Stimulated activated CD8-positive, alpha-beta memory T cell treated with anti-CD3 and anti-CD28 coated beads, Interleukin-12 subunit alpha, Interleukin-12 subunit beta, amount 100 ng/mL, for 24 hours (primary cell): Measurements from ENCODE around the gene SCAPER.

Experiments used
- DNase-seq: peaks from one replicate; pipeline ENCODE4 v3.0.0-alpha.2; 2020; ENCODE audit errors: extremely low read depth

SCAPER gene

GRCh38 chr15:76401285-76401684 is 503.9 kb downstream of the SCAPER start:
- no peak for DNase-seq

GRCh38 chr15:76398317-76399104 is 506.6 kb downstream of the SCAPER start:
- DNase-seq = no peak

- no peak for DNase-seq
Observed at GRCh38 chr15:76393614-76394013, 511.5 kb downstream of the SCAPER start.

- DNase-seq = no peak
Observed at GRCh38 chr15:76391847-76392246, 513.3 kb downstream of the SCAPER start.

GRCh38 chr15:76391309-76391708 is 513.8 kb downstream of the SCAPER start:
- DNase-seq = no peak

DNA sequence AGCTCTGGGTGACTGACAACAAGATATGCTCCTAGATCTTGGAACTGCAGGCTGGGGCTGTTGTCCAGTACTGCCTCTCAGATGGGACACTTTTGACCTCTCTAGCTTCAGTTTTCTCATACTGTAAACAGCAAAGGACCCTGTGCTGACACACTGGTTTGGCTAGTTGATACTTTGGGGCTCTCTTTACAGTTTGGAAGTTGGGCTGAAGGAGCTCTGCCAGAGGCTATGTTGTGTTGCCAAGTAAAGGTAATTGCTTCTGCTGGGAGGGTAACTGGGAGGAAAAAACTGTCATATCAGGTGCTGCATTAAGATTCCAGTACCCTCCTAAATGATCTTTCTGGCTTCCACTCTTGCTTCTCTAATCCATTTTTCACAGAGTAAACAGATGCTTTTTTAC is 514.6 kb downstream of the SCAPER start:
- no peak for DNase-seq

DNA sequence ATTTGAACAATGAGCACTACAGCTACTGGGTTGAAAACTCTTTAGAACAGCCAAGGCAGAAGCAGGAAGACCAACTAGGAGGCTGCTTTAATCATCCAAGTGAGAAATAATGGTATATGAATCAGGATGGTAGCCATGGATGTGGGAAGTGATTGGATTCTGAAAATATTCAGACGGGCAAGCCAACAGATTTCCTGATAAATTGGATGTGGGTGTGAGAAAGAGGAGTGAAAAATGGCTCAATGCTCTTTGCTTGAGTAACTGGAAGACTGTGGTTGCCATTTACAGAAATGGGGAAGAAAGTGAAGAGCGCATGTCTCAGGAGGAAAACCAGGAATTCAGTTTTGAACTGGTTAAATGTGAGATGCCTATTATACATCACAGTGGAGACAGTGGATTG is 518.2 kb downstream of the SCAPER start:
- DNase-seq = no peak

GRCh38 chr15:76386178-76386577 is 519.0 kb downstream of the SCAPER start:
- no peak for DNase-seq

- DNase-seq = no peak
Observed at GRCh38 chr15:76384409-76384808, 520.7 kb downstream of the SCAPER start.

GRCh38 chr15:76382987-76383728 is 522.0 kb downstream of the SCAPER start:
- no peak for DNase-seq

DNA sequence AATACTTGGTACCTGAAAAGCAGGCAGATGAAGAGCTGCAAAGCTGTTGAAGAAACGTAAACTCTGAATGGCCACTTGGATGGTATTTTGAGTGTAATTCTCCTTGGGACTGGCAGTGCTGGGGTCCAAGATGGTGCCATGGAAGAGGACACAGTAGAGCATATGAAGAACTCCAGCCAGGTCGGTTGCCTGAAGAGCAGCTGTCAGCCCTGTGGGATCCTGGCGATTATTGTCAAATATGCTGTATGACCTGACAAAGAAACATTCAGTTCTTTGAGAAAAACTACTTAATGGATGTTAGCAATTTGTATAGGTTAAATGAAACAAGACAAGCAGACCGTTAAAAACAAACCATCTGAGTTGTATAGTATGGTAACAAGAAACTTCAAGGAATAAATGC is 523.8 kb downstream of the SCAPER start:
- DNase-seq = no peak

GRCh38 chr15:76380249-76380648 is 524.9 kb downstream of the SCAPER start:
- no peak for DNase-seq

DNA sequence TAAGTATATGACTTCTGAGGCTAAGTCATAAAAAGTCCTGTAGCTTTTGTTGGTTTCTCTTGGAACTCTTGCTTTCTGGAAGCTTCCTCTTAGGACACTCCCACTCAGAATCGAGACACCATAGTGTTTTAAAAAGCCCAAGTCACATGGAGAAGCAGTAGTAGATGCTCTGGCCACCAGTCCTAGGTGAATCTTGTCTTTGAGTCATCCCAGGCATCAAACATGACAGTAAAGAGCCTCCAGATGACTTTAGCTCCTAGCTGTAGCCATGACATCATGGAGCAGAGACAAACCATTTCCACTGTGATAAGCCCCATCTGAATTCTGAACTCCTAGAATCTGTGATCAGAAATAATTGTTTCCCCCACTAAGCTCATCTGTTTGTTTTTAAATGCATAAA is 526.4 kb downstream of the SCAPER start:
- no peak for DNase-seq

GRCh38 chr15:76377751-76378150 is 527.4 kb downstream of the SCAPER start:
- DNase-seq = no peak

- no peak for DNase-seq
Observed at GRCh38 chr15:76377217-76377616, 527.9 kb downstream of the SCAPER start.

DNA sequence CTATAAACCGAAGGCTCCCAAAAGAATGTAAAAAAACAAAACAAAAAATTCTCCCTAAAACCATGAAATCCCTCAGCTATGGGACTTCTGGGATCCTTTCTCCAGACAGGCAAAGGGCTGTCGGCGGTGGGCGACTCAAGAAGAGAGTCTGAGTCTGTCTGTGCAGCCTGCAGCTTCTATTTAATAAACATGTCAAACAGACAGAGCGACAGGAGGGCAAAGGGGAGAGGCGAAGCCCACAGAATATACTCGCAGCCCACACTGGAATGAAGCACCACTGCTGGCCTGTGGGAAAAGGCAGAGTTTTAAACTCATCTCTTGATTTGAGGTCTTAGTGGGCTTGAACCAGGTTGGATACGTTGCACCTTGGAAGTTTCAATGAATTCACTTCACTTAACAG is 528.3 kb downstream of the SCAPER start:
- DNase-seq = no peak

- no peak for DNase-seq
Observed at GRCh38 chr15:76376029-76376428, 529.1 kb downstream of the SCAPER start.

GRCh38 chr15:76368122-76368621 is 537.0 kb downstream of the SCAPER start:
- DNase-seq = no peak

DNA sequence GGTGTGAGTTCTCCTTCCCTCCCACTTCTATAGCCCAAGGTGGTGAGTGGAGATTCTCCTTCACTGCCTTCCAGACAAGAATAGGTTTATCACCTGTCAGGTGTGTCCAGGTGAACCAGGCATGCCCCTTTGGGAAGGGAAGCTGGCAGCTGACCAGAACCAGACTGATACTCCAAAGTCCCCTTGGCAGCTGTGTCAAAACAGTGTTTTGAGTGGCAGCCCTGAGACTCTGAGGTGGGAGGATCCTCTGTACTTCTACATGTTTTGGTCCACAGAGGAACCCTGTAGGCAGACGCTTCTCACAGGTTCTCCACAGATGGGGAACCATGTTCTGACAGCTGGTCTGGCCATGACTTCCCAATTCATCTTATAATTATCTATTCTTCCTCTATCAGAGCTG is 538.4 kb downstream of the SCAPER start:
- DNase-seq = no peak

DNA sequence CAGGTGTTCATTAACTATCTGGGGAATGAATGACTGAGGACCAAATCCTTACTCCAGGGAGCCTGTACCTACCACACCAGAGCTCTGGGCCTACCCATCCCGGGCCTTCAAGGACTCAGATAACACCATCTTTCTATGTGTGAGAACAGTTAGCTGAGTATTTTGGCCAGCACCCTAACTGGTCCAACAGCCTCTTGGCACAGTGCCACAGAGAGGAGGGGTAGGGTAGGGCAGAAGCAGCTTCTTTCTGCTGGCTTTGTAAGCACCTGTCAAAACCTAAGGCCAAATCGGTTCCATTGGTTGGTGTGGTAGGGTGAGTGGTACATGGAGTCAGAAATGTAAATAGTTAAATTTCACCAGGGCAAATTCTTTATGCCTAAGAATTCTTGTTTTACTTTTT is 541.9 kb downstream of the SCAPER start:
- no peak for DNase-seq

- no peak for DNase-seq
Observed at GRCh38 chr15:76360416-76360815, 544.7 kb downstream of the SCAPER start.

- no peak for DNase-seq
Observed at GRCh38 chr15:76359152-76359551, 546.0 kb downstream of the SCAPER start.

- DNase-seq = no peak
Observed at GRCh38 chr15:76358453-76358852, 546.7 kb downstream of the SCAPER start.
